ENCODE data around the gene BRK1.
A peak's percentile ranks its signal among the peaks of the same experiment; 100 is the strongest.
"Not testable (repeated sequence)": the region's sequence is repeated elsewhere in the genome, so short reads cannot be mapped to it uniquely, and the experiment has no call there.

The BRK1 gene

DNA sequence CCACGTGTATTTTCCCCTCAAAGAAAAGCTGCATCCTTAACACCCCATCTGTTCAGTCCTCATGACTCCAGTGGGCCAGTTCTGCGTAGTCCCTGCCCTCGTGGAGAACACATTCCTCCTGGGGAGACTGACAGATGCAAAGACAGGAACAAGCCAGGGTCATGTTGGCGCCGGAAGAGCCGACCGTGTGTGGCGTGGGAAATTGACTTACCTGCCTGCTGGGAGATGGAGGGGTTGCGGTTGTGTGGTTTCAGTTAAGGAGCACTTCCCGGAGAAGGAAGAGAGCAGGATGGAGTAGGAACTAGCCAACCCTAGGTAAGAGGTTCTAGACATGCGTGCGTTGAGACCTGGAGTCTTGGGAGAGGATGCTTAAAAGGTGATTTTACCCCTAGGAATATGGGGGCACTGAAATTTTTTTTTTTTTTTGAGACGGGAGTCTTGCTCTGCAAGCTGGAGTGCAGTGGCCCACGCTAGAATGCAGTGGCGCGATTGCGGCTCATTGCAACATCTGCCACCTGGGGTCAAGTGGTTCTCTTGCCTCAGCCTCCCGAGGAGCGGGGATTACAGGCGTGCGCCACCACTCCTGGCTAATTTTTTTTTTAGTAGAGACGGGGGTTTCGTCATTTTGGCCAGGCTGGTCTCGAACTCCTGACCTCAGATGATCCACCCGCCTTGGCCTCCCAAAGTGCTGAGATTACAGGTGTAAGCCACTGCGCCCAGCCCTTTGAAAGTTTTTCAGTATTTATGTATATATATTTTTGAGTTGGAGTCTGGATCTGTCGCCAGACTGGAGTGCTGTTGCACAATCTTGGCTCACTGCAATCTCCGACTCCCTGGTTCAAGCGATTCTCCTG, 27.5 kb downstream of the BRK1 start:
- DNase-seq (ENCODE audit: low read depth) = peak; percentile 36

DNA sequence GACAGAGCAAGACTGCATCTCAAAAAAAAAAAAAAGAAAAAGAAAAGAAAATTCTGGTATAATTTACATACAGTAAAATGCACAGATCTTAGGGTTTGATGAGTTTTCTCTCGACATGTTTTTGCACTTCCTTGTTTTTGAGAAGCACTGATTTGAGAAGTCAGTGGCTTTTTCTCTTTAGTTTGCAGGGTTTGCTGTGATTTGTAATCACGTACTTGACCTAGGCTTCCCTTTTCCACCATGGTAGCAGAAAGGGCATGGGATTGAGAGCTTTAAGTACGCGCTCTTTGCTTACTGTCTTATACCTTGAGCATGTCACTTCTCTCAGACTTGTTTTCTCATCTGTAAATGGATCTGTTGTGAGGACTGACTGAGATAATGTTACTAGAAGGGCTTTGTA, 30.2 kb downstream of the BRK1 start:
- DNase-seq (ENCODE audit: low read depth) = no peak

DNA sequence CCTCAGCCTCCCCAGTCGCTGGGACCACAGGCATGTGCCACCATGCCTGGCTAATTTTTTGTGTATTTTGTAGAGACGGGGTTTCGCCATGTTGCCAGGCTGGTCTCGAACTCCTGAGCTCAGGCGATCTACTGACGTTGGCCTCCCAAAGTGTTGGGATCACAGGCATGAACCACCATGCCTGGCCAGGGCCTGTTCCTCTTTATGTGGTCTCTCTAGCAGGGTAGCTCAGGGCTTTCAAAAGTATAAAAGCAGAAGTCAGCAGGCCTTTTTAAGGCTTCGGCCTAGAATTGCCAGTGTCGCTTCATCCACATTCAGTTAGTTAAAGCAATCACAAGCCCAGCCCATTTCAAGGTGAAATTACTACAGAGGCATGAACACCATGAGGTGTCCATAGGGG, 33.8 kb downstream of the BRK1 start:
- no peak for DNase-seq (ENCODE audit: low read depth)

DNA sequence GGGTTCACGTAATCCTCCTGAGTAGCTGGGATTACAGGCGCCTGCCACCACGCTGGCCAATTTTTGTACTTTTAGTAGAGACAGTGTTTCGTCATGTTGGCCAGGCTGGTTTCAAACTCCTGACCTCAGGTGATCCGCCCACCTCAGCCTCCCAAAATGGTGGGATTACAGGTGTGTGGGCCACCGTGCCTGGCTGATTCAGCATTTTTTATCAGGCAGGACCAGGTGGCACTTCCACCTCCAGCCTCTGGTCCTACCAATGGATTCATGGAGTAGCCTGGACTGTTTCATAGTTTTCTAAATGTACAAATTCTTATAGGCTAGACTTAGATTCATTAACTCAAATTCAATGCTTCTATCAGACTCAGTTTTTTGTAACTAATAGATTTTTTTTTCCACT, 35.5 kb downstream of the BRK1 start:
- DNase-seq (ENCODE audit: low read depth) = no peak

DNA sequence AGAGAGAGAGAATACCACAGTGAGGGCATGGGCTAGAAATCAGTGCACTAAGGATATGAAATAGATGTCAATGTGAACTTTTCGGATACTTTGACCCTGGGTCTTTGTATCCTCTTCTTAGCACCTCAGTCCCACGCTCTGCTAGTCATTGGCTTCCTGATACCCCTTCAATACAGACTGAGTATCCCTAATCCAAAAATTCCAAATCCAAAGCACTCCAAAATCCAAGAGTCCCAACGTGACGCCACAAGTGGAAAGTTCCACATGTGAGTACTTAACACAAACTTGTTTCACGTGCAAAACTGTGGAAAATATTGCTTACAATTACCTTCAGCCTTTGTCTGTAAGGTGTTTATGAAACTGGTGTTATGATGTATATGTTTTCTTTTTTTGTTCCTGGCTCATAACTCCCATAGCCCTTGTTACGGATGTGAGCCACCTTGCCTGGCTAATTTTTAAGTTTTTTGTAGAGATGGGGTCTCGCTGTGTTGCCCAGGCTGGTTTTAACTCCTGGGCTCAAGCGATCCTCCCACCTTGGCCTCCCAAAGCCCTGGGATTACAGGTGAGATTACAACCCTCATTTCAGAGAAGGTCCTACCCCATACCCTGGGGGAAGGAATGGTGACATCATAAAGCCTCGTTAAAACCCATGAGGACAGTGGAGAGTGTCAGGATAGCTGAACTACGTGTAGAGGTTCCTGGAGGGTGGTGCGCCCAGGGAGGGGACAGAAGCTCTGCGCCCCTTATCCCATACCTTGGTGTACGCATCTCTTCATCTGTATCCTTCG, 39.1 kb downstream of the BRK1 start:
- DNase-seq (ENCODE audit: low read depth) = no peak

DNA sequence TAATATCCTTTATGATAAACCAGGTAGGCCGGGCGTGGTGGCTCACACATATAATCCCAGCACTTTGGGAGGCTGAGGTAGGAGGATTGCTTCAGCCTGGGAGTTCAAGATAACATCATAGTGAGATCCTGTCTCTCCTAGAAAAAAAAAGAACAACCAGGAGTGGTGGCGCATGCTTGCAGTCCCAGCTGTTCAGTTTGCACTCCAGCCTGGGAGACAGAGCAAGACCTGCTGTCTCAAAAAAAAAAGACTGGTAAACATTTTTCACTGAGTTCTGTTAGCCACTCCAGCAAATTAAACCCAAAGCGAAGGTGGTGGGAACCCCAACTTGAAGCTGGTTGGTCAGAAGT, 39.6 kb downstream of the BRK1 start:
- no peak for DNase-seq (ENCODE audit: low read depth)

DNA sequence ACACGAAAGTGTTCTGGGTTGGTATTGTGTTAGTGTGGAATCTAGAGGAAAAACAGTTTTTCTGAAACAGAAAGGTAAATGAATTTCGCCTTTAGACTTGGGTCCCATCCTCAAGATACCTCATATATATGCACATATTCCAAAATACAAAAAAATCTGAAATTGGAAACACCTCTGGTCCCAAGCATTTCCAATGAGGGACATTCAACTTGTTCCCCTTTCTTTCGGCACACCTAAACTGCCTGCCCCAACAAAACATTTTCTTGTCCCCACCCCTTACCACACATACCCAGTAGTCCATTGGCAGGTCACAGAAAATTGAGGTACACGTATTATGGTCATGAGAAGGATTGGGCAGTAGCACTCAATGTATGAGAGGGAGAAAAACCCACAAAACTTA, 40.2 kb downstream of the BRK1 start:
- DNase-seq (ENCODE audit: low read depth) = no peak

DNA sequence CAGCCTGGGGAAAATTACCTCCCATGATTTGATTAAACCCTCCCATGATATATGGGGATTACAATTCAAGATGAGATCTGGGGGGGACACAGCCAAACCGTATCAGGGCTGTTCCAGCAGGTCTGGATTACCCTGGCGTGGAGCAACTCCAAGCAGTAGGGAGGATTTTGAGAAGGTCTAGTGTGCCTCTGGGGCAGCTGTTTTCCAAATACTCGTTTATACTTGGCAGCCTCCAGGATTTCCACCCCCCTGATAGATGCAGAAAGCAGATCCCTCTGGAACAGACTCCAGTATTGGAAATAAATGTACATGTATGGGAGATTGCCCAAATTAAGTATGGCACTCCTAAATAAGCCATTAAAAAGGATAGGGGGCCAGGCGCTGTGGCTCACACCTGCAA, 41.6 kb downstream of the BRK1 start:
- no peak for DNase-seq (ENCODE audit: low read depth)

DNA sequence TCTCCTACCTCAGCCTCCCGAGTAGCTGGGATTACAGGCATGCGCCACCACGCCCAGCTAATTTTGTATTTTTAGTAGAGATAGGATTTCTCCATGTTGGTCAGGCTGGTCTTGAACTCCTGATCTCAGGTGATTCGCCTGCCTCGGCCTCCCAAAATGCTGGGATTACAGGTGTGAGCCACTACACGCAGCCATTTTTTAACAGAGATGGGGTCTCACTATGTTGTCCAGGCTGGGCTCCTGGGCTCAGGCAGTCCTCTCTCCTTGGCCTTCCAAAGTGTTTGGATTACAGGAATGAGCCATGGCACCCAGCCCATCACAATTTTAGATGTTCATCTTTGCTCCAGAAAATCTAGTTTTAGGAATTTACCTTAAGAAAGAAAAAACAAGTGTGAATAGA, 43.1 kb downstream of the BRK1 start:
- DNase-seq (ENCODE audit: low read depth) = not testable (repeated sequence)

DNA sequence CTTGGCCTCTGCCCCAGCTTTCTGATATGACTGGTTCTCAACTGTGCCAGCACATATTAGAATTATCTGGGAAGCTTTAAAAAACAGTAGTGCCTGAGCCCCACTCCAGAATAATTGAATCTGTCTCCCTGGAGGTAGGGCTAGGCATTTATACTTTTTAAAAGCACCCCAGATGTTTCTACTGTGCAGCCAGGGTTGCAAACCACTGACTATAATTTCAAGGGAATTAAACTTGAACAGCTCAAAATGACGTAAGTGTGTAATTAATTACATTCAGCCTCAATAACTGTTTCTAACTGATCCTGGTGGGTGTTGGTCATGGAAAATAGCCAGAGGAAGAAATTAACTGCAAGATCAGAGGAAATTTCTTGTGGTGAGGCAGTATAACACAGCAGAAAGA, 44.9 kb downstream of the BRK1 start:
- no peak for DNase-seq (ENCODE audit: low read depth)

DNA sequence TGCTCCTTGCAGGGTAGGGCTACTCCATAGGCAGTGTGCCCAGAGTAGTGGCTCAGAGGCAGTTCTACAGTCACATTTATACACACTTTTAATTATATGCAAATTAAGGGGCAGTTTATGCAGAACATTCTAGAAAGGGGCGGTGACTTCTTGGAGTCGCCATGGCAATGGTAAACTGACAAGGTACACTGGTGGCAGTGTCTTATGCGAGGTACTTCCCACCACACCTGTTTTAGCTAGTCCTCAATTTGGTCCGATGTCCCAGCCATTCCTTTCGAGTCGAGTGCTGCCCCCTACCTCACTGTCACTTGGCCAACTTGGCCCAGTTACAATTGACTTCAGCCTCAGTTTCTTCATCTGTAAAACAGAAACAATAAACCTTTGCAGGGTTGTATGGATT, 45.5 kb downstream of the BRK1 start:
- DNase-seq (ENCODE audit: low read depth) = no peak

DNA sequence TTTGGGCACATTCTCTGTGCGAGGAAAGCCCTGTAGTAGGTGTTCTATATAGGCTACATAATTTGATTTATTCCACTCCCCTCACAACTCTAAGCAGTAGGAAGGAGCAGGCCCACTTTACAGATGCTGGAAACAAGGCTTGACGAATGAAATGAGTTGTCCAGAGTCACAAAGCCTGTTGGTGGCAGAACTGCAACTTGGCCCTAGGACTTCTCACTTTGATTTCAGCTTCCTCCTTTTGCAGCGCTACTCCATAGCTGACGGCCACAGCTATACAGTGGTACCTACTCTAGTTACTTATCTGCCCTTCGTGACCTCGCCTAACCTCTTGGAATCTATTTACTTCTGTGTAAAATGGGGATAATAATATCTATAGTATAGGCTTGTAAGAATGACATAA, 46.7 kb downstream of the BRK1 start:
- DNase-seq (ENCODE audit: low read depth) = no peak

DNA sequence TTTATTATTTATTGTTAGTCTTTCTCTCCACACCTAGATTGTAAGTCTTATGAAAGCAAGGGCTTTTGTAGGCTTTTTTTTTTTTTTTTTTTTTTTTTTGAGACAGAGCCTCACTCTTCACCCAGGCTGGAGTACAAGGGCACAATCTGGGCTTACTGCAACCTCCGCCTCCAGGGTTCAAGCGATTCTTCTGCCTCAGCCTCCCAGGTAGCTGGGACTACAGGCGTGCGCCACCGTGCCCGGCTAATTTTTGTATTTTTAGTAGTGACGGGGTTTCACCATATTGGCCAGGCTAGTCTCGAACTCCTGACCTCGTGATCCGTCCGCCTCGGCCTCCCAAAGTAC, 48.7 kb downstream of the BRK1 start:
- DNase-seq (ENCODE audit: low read depth) = not testable (repeated sequence)

DNA sequence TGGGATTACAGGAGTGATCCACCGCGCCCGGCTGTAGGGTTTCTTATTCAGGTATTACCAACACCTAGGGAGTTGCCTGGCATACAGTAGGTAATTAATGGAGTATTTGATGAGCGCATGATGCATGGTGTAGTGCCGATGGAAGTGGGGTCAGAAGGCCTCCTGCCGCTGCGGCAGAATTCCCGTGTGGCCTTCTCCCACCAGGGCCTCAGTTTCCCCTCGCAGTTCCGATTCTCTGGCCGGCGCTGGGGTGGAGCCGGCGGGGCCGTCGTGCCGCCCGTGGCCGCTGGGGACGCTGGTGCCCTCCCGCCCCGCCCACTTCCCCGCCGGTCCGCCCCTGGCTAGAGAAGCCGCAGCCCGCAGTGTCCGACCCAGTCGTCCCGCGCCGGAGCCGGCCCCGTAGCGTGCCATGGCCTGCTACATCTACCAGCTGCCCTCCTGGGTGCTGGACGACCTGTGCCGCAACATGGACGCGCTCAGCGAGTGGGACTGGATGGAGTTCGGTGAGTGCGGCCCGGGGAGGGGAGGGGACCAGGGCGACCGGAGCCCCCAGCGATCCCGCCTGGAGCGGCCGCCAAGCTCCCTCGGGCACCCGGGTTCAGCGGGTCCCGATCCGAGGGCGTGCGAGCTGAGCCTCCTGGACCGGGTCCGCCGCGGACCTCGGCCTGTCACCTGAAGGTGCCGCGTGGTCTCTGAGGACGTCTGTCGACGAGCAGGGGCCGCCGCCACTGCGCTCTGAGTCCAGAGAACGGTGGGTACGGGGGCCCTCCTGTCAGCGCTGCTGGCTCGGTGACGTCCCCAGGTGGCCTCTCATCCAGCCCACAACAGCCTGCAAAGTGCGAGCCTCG, 49.3 kb downstream of the BRK1 start, which contains the start of gene IRAK2:
IRAK2 (plus strand) TSS at position 374 of the 848 bp plus-strand sequence; CDS start at position 410, 36 bp downstream.
- DNase-seq (ENCODE audit: low read depth) = peak; percentile 56

DNA sequence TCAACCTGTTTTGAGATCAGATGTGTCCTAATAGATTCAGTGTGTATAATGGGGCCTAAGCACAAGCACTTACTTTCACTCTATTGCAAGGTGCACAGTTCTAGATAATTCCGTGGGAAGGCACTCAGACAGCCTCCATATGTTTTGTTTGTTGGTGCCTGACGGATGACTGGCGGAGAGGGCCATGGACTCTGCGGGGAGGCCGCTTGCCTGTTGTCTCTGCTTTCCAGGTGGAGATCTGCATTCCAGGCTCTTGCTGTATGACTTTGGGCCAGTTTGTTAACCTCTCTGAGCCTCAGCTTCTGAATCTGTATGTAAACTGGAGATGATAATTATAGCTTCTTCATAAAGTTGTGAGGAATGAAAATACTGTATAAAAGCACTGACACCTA, 50.7 kb downstream of the BRK1 start:
- no peak for DNase-seq (ENCODE audit: low read depth)

DNA sequence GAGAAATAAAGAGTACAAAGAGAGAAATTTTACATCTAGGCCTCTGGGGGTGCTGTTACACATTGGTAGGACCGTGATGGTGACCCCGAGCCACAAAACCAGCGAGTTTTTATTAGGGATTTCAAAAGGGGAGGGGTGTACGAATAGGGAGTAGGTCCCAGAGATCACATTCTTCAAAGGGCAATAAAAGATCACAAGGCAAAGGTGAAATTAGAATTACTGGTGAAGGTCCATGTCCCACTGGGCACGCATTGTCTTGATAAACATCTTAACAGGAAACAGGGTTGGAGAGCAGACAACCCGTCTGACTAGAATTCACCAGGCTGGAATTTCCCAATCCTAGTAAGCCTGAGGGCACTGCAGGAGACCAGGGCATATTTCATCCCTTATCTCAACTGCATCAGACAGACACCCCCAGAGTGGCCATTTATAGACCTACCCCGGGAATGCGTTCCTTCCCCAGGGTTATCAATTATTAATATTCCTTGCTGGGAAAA, 53.6 kb downstream of the BRK1 start:
- no peak for DNase-seq (ENCODE audit: low read depth)

DNA sequence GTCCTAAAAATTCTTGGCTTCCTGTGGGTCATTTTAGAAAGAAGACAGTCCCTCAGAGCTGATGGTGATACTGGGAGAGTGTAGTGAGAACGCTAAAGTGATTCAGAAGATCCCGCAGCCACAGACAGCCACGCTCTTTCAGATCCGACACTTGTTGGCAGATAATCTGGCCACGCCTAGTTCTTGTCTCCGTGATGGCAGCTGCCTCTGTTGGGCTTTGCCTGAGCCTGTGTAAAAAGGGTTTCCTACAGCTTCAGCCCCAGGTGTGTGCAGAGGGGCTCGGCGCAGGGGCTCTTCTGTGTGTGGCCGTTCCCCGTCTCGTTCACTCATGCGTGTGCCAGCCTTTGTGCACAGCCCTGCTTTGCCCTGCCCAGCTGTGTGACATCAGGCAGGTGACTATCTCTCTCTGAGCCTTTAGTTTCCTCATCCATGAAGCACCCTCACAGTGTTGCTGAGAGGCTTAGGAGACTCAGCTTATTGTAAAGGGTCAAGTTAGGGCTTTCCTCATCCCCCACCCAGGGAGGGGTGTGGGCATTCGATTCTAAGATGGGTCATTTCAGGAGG, 55.5 kb downstream of the BRK1 start:
- DNase-seq (ENCODE audit: low read depth) = no peak

DNA sequence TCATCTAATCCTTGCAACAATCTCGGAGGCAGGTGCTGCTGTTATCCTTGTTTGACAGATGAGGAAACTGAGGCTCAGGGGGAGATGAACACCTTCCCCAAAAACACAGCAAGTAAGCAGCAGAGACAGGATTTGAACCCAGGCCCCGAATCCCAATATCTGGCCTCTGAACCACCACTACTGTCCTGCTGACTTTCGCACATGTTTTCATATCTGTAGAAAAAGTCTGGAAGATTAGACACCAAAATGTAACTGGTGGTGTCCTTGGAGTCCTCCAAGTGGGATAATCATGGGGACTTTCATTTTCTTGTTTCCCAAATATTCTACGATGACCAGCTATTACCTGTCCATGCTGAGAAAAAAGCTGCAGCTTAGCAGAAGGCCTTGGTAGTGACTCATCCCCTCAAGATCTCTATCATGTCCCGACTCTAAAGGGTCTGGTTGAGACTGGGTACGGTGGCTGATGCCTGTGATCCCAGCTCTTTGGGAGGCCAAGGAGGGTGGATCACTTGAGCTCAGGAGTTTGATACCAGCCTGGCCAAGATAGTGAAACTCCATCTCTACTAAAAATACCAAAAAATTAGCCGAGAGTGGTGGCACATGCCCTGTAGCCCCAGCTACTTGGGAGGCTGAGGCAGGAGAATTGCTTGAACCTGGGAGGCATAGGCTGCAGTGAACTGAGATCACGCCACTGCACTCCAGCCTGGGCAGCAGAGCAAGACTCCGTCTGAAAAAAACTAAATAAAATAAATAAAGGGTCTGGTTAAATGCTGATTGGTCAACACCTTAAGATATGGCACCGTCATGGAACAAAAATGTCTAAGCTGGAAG, 57.8 kb downstream of the BRK1 start:
- DNase-seq (ENCODE audit: low read depth) = peak; percentile 72

DNA sequence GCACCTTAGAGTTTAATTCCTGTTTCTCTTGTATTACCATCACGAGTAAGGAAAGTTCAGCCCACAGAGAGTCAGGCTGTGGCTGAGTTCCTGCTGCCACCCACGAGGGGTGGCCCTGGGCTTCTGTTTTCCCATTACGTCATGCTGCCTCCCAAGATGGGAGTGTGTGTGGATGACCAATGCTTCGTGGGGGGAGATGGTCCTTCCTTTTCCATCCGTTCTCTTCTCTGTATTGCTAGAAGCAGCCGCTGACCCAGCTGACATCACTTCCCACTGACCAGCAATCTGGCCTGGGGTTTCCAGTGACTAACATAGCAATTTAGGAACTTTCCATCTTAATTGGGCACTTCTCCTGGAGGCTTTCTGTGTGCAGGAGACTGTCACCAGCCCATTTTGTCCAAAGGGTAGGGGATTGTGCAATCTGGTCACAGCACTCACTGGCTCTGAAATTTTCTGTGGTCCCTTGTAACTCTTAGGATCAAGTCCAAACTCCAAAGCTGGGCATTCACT, 58.5 kb downstream of the BRK1 start:
- peak; percentile 99 for DNase-seq (ENCODE audit: low read depth)

DNA sequence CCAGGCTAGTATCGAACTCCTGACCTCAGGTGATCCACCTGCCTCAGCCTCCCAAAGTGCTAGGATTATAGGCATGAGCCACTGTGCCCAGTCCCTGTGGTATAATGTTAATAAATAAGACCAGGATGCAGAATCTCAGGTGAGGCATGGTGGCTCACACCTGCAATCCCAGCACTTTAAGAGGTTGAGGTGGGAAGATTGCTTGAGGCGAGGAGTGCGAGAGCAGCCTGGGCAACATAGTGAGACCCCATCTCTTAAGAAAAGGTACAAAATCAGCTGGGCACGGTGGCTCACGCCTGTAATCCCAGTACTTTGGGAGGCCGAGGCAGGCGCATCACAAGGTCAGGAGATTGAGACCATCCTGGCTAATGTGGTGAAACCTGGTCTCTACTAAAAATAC, 59.9 kb downstream of the BRK1 start:
- not testable (repeated sequence) for DNase-seq (ENCODE audit: low read depth)

DNA sequence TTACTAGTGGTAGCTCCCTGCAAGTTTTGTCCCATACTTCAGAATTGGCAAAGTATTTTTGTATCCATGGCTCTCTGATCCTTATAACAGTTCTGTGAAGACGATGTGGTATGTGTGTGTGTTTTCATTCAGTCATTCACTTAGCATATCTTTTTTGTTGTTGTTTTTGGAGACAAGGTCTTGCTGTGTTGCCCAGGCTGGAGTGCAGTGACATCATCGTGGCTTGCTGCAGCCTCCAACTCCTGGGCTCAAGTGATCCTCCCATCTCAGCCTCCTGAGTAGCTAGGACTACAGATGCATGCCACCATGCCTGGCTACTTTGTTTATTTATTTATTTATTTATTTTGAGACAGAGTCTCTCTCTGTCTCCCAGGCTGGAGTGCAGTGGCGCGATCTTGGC, 60.7 kb downstream of the BRK1 start:
- not testable (repeated sequence) for DNase-seq (ENCODE audit: low read depth)
